Ovary (tissue), 3 donors: ENCODE data around the gene ST3GAL3.

ENCODE experiments used
- CTCF ChIP-seq, 3 donors: fragments of 450-650 bp in 2 of 3; fragments of 200-600 bp in 1 of 3; IDR thresholded peaks; one replicate each; pipeline versions ENCODE4 v1.5.1 to v1.8.0; 2016 to 2022; ENCODE audit warnings: antibody characterized with exemption in 3 of 3, mild to moderate bottlenecking in 1 of 3
- POLR2A ChIP-seq: fragments of 450-650 bp; IDR thresholded peaks from one replicate; pipeline ENCODE4 v1.6.1; 2017; ENCODE audit warnings: antibody characterized with exemption, mild to moderate bottlenecking, moderate library complexity
- donor health status: DM: no; HTN: no; CAD: no.

- no peak for TF ChIP-seq CTCF (IDR thresholded peaks at IDR 0.05)
- no peak for TF ChIP-seq POLR2A
Measured at GRCh38 chr1:43687301-43688108, 19.8 kb upstream of the ST3GAL3 start.
